ENCODE measurements around the gene PSMA6. TPM values are rescaled to one million over a fixed set of nuclear protein-coding genes. Genes with fewer than 3 reads are reported as not detected.

Gene PSMA6
- total and polyA plus RNA-seq, 2 experiments from 2014 or later, result 216 to 296 TPM

- Histone ChIP-seq H3K4me1 (ENCODE audit: insufficient read depth) (no peaks in the 10 kb centered on the region; the same call in 1 of the 2 replicates), H3K27ac (ENCODE audit: low read depth) (no peak overlapping the region), H3F3A (replicated peaks; ENCODE audit: low read depth) (no peaks in the 10 kb centered on the region), H3K4me3 (no peak overlapping the region), H4K20me1 (replicated peaks; ENCODE audit: insufficient read depth) (no peaks in the 10 kb centered on the region), H3K79me2 (replicated peaks; ENCODE audit: insufficient read depth) (no peaks in the 10 kb centered on the region), H3K27me3 (ENCODE audit: insufficient read depth) (no peaks in the 10 kb centered on the region), H3K36me3 (ENCODE audit: insufficient read depth) (no peaks in the 10 kb centered on the region), H3K9me2 (ENCODE audit: insufficient read depth) (no peaks in the 10 kb centered on the region), H3K4me2 (no peak overlapping the region), H2AFZ (no peak overlapping the region)
- TF ChIP-seq CTCF (conservative IDR thresholded peaks at IDR 0.05; ENCODE audit: low read depth in 2 of 2), result no peak
- TF ChIP-seq ETS1 (IDR thresholded peaks at IDR 0.05), result no peak
- no peak for TF ChIP-seq STAT1 (IDR thresholded peaks at IDR 0.05; ENCODE audit: unreplicated experiment)
- peaks cover 8% of the 10 kb centered on the region for H3K4me1 Mint-ChIP-seq
- H3K9me3 Mint-ChIP-seq, result no peaks in the 10 kb centered on the region
- ATAC-seq (no peak), DNase-seq (ENCODE audit: low spot score) (no peak)
- no peak overlapping the region for H3K4me3 Mint-ChIP-seq
- no peak overlapping the region for H3K27ac Mint-ChIP-seq
- H3K36me3 Mint-ChIP-seq (ENCODE audit: low read depth), result peaks cover 6% of the 10 kb centered on the region; the same call in 1 of the 3 replicates
- H3K27me3 Mint-ChIP-seq (ENCODE audit: insufficient read depth, low read depth, poor library complexity), result peaks cover 1% of the 10 kb centered on the region
Observed at GRCh38 chr14:35284506-35284905, 7.7 kb upstream of the PSMA6 start.

- H3K4me1 Mint-ChIP-seq, result peaks cover 8% of the 10 kb centered on the region
- H3K27ac Mint-ChIP-seq, result no peak overlapping the region
- TF ChIP-seq ETS1 (IDR thresholded peaks at IDR 0.05) (no peak), CREB1 (CRISPR knock-in tag; IDR thresholded peaks at IDR 0.05; ENCODE audit: low read depth) (no peak), NANOG (IDR thresholded peaks at IDR 0.05; ENCODE audit: borderline replicate concordance) (no peak), ZNF114 (CRISPR knock-in tag; IDR thresholded peaks at IDR 0.05) (no peak), CTCF (conservative IDR thresholded peaks at IDR 0.05; ENCODE audit: low read depth in 2 of 2) (no peak), REST (IDR thresholded peaks at IDR 0.05; ENCODE audit: unreplicated experiment) (no peak), ZNF331 (CRISPR knock-in tag; IDR thresholded peaks at IDR 0.05; ENCODE audit: low read depth) (no peak), JUNB (IDR thresholded peaks at IDR 0.05; ENCODE audit: unreplicated experiment) (no peak), EZH2phosphoT487 (IDR thresholded peaks at IDR 0.05; ENCODE audit: unreplicated experiment) (no peak), EZH2 (IDR thresholded peaks at IDR 0.05; ENCODE audit: low read depth, unreplicated experiment) (no peak), STAT1 (IDR thresholded peaks at IDR 0.05; ENCODE audit: unreplicated experiment) (no peak), POLR2AphosphoS5 (IDR thresholded peaks at IDR 0.05; ENCODE audit: low read depth) (no peak)
Observed at GRCh38 chr14:35285168-35286002, 6.8 kb upstream of the PSMA6 start.

More at GRCh38 chr14:35285168-35286002, 6.8 kb upstream of the PSMA6 start:
- Mint-ChIP-seq H3K27me3 (ENCODE audit: insufficient read depth, low read depth, poor library complexity) (peaks cover 1% of the 10 kb centered on the region), H3K9me3 (no peaks in the 10 kb centered on the region), H3K36me3 (ENCODE audit: low read depth) (peaks cover 6% of the 10 kb centered on the region; the same call in 1 of the 3 replicates), H3K4me3 (no peak overlapping the region)
- Histone ChIP-seq H3K27me3 (ENCODE audit: insufficient read depth) (no peaks in the 10 kb centered on the region), H3F3A (replicated peaks; ENCODE audit: low read depth) (no peaks in the 10 kb centered on the region), H3K4me2 (no peak overlapping the region), H3K4me3 (no peak overlapping the region), H3K27ac (ENCODE audit: low read depth) (no peak overlapping the region), H2AFZ (no peak overlapping the region), H4K20me1 (replicated peaks; ENCODE audit: insufficient read depth) (no peaks in the 10 kb centered on the region), H3K79me2 (replicated peaks; ENCODE audit: insufficient read depth) (no peaks in the 10 kb centered on the region), H3K9me2 (ENCODE audit: insufficient read depth) (no peaks in the 10 kb centered on the region), H3K4me1 (ENCODE audit: insufficient read depth) (no peaks in the 10 kb centered on the region; the same call in 1 of the 2 replicates), H3K36me3 (ENCODE audit: insufficient read depth) (no peaks in the 10 kb centered on the region)
- DNase-seq (ENCODE audit: low spot score) (no peak), ATAC-seq (no peak)

Data from GM23338 (cell line).